ENCODE results near the gene FLNC. TPM values are rescaled to one million over a fixed set of nuclear protein-coding genes. Genes with fewer than 3 reads are reported as not detected.

FLNC gene
- total RNA-seq, 1 donor from 2014 or later: 2.0 TPM

- peak; percentile 7 for ATAC-seq
Observed at GRCh38 chr7:128863433-128863989, 33.3 kb downstream of the FLNC start.

- ATAC-seq: no peak
Observed at GRCh38 chr7:128865303-128865702, 35.1 kb downstream of the FLNC start.

- no peak for ATAC-seq
Observed at GRCh38 chr7:128865996-128866877, 36.0 kb downstream of the FLNC start.

- peak; percentile 61 for ATAC-seq
Observed at GRCh38 chr7:128867241-128867640, 37.0 kb downstream of the FLNC start.

GRCh38 chr7:128867842-128868623 is 37.8 kb downstream of the FLNC start:
- ATAC-seq: peak; percentile 66

GRCh38 chr7:128868624-128869137 is 38.5 kb downstream of the FLNC start:
- no peak for ATAC-seq

- peak; percentile 74 for ATAC-seq
Observed at GRCh38 chr7:128869138-128869943, 39.1 kb downstream of the FLNC start.

- ATAC-seq: no peak
Observed at GRCh38 chr7:128869944-128870285, 39.7 kb downstream of the FLNC start.

GRCh38 chr7:128871050-128871449 is 40.8 kb downstream of the FLNC start:
- ATAC-seq: no peak

GRCh38 chr7:128872394-128872824 is 42.2 kb downstream of the FLNC start:
- no peak for ATAC-seq

GRCh38 chr7:128873234-128873633 is 43.0 kb downstream of the FLNC start:
- ATAC-seq: no peak

GRCh38 chr7:128874140-128875031 is 44.2 kb downstream of the FLNC start:
- ATAC-seq: no peak

- ATAC-seq: no peak
Observed at GRCh38 chr7:128875523-128875948, 45.3 kb downstream of the FLNC start.

- ATAC-seq: peak; percentile 16
Observed at GRCh38 chr7:128876127-128876526, 45.9 kb downstream of the FLNC start.

GRCh38 chr7:128876586-128876977 is 46.4 kb downstream of the FLNC start:
- ATAC-seq: peak; percentile 22

- ATAC-seq: no peak
Observed at GRCh38 chr7:128876978-128877755, 47.0 kb downstream of the FLNC start.

GRCh38 chr7:128877756-128878120 is 47.5 kb downstream of the FLNC start:
- no peak for ATAC-seq

GRCh38 chr7:128878226-128879105 is 48.3 kb downstream of the FLNC start:
- ATAC-seq: no peak

GRCh38 chr7:128879461-128879938 is 49.3 kb downstream of the FLNC start:
- ATAC-seq: no peak
